ENCODE results near the gene PRORP. TPM values are rescaled to one million over a fixed set of nuclear protein-coding genes. Genes with fewer than 3 reads are reported as not detected.

The PRORP gene
- total RNA-seq, 6 experiments from 2014 or later: 15.2 to 22.2 (median 19.7) TPM

GRCh38 chr14:35112641-35113040, 9.7 kb upstream of the PRORP start:
- ATAC-seq: no peak
- intact Hi-C loops (cut with DNase I): no loop called here
- Histone ChIP-seq H3K4me1 (peaks cover 0 to 10% (median 0%) of the 10 kb centered on the region in 4 donors), H3K27me3 (no peaks in the 10 kb centered on the region), H3K36me3 (peaks cover 0 to 31% (median 13%) of the 10 kb centered on the region in 4 donors), H3K27ac (no peak overlapping the region), H3K9me3 (no peaks in the 10 kb centered on the region), H3K4me3 (no peak overlapping the region)
- WGBS (ENCODE audit: insufficient coverage, low coverage, low lambda C conversion rate, missing lambda C conversion rate): 84% methylated on average over 2 of the region's 2 CpGs
- no peak for TF ChIP-seq POLR2A (IDR thresholded peaks at IDR 0.05)
- TF ChIP-seq CTCF (IDR thresholded peaks at IDR 0.05): no peak
- DNase-seq: no peak

GRCh38 chr14:35113308-35113950, 8.9 kb upstream of the PRORP start:
- H3K27me3 ChIP-seq: no peaks in the 10 kb centered on the region
- ATAC-seq: no peak
- TF ChIP-seq POLR2A (IDR thresholded peaks at IDR 0.05) (no peak), CTCF (IDR thresholded peaks at IDR 0.05) (no peak)
- WGBS (ENCODE audit: insufficient coverage, low coverage, low lambda C conversion rate, missing lambda C conversion rate): 100% methylated on average over 2 of the region's 4 CpGs
- no peak for DNase-seq
- H3K9me3 ChIP-seq: no peaks in the 10 kb centered on the region
- intact Hi-C loops (cut with DNase I): no loop called here
- H3K4me3 ChIP-seq: no peak overlapping the region
- no peak overlapping the region for H3K27ac ChIP-seq
- peaks cover 0 to 12% (median 0%) of the 10 kb centered on the region in 4 donors for H3K4me1 ChIP-seq
- peaks cover 0 to 23% (median 10%) of the 10 kb centered on the region in 4 donors for H3K36me3 ChIP-seq

GRCh38 chr14:35114036-35114435, 8.3 kb upstream of the PRORP start:
- Histone ChIP-seq H3K4me3 (no peak overlapping the region), H3K4me1 (peaks cover 0 to 12% (median 0%) of the 10 kb centered on the region in 4 donors), H3K27me3 (no peaks in the 10 kb centered on the region), H3K27ac (no peak overlapping the region), H3K36me3 (peaks cover 0 to 17% (median 10%) of the 10 kb centered on the region in 4 donors), H3K9me3 (no peaks in the 10 kb centered on the region)
- ATAC-seq: no peak
- WGBS (ENCODE audit: insufficient coverage, low coverage, low lambda C conversion rate, missing lambda C conversion rate): 75% methylated on average over 2 of the region's 2 CpGs
- no peak for DNase-seq
- intact Hi-C loops (cut with DNase I): no loop called here
- no peak for TF ChIP-seq CTCF (IDR thresholded peaks at IDR 0.05)

- Histone ChIP-seq H3K4me1 (peaks cover 0 to 12% (median 0%) of the 10 kb centered on the region in 4 donors), H3K9me3 (no peaks in the 10 kb centered on the region), H3K27ac (peak overlapping the region in 2 of 3 donors; percentile 14 to 76), H3K4me3 (no peak overlapping the region), H3K36me3 (peaks cover 0 to 3% (median 0%) of the 10 kb centered on the region in 4 donors), H3K27me3 (no peaks in the 10 kb centered on the region)
- no peak for ATAC-seq
- intact Hi-C loops (cut with DNase I): no loop called here
- TF ChIP-seq CTCF (IDR thresholded peaks at IDR 0.05): no peak
- no peak for TF ChIP-seq POLR2A (IDR thresholded peaks at IDR 0.05)
- WGBS (ENCODE audit: insufficient coverage, low coverage, low lambda C conversion rate, missing lambda C conversion rate): 94% methylated on average over 4 of the region's 4 CpGs
- no peak for DNase-seq
These were observed 6.1 kb upstream of the PRORP start for GRCh38 chr14:35116242-35116641.

Data from right lobe of liver (tissue), 6 donors.